Measurements from ENCODE around the gene CLPX. TPM values are rescaled to one million over a fixed set of nuclear protein-coding genes. Genes with fewer than 3 reads are reported as not detected.

Gene CLPX
- total and polyA plus RNA-seq, 9 donors, result 19.0 to 44.4 (median 41.1) TPM

GRCh38 chr15:65197337-65197645 lies 12.1 kb upstream of the CLPX start:
- Histone ChIP-seq H3K36me3 (no peaks in the 10 kb centered on the region), H3K4me3 (no peak overlapping the region), H3K4me1 (ENCODE audit: insufficient read depth) (no peaks in the 10 kb centered on the region), H3K27me3 (no peaks in the 10 kb centered on the region), H3K9me3 (no peaks in the 10 kb centered on the region), H3K27ac (no peak overlapping the region)
- TF ChIP-seq EP300 (IDR thresholded peaks at IDR 0.05) (no peak), POLR2A (IDR thresholded peaks at IDR 0.05) (no peak), CTCF (IDR thresholded peaks at IDR 0.05) (no peak)
- intact Hi-C loops (cut with DNase I), result loop anchor here in 1 of 4 donors (5.0 kb wide), 1 partner anchor 60 kb away; no protein-coding TSS in a partner anchor
- no peak for DNase-seq
- WGBS, 3 donors, result 97 to 98% (median 98%) methylated on average over 8 of the region's 8 CpGs

GRCh38 chr15:65196637-65197336 lies 11.6 kb upstream of the CLPX start:
- WGBS, 3 donors, result 92 to 97% (median 94%) methylated on average over 19 of the region's 19 CpGs
- Histone ChIP-seq H3K27ac (no peak overlapping the region), H3K4me3 (no peak overlapping the region), H3K27me3 (no peaks in the 10 kb centered on the region), H3K9me3 (no peaks in the 10 kb centered on the region), H3K36me3 (no peaks in the 10 kb centered on the region), H3K4me1 (ENCODE audit: insufficient read depth) (no peaks in the 10 kb centered on the region)
- no peak for DNase-seq
- intact Hi-C loops (cut with DNase I), result loop anchor here in 1 of 4 donors (5.0 kb wide), 1 partner anchor 61 kb away; no protein-coding TSS in a partner anchor
- TF ChIP-seq EP300 (IDR thresholded peaks at IDR 0.05) (no peak), CTCF (IDR thresholded peaks at IDR 0.05) (no peak), POLR2A (IDR thresholded peaks at IDR 0.05) (no peak)

- Histone ChIP-seq H3K4me3 (no peak overlapping the region), H3K9me3 (no peaks in the 10 kb centered on the region), H3K4me1 (ENCODE audit: insufficient read depth) (no peaks in the 10 kb centered on the region), H3K36me3 (no peaks in the 10 kb centered on the region), H3K27ac (no peak overlapping the region), H3K27me3 (no peaks in the 10 kb centered on the region)
- intact Hi-C loops (cut with DNase I), result loop anchor here in 1 of 4 donors (5.0 kb wide), 1 partner anchor 62 kb away; no protein-coding TSS in a partner anchor
- DNase-seq, result no peak
- WGBS, 3 donors, result 41 to 48% (median 46%) methylated on average over 5 of the region's 5 CpGs
- TF ChIP-seq CTCF (IDR thresholded peaks at IDR 0.05), result no peak
- TF ChIP-seq EP300 (IDR thresholded peaks at IDR 0.05), result no peak
- TF ChIP-seq POLR2A (IDR thresholded peaks at IDR 0.05), result no peak
These were observed 10.4 kb upstream of the CLPX start for GRCh38 chr15:65195548-65195923.

- Histone ChIP-seq H3K36me3 (no peaks in the 10 kb centered on the region), H3K9me3 (no peaks in the 10 kb centered on the region), H3K27ac (no peak overlapping the region), H3K27me3 (no peaks in the 10 kb centered on the region), H3K4me3 (no peak overlapping the region), H3K4me1 (ENCODE audit: insufficient read depth) (no peaks in the 10 kb centered on the region)
- no peak for DNase-seq
- TF ChIP-seq POLR2A (IDR thresholded peaks at IDR 0.05), result no peak
- no peak for TF ChIP-seq CTCF (IDR thresholded peaks at IDR 0.05)
- no peak for TF ChIP-seq EP300 (IDR thresholded peaks at IDR 0.05)
- WGBS, 3 donors, result 36 to 42% (median 40%) methylated on average over 7 of the region's 7 CpGs
- intact Hi-C loops (cut with DNase I), result loop anchor here in 1 of 4 donors (5.0 kb wide), 1 partner anchor 62 kb away; no protein-coding TSS in a partner anchor
These were observed 9.8 kb upstream of the CLPX start for GRCh38 chr15:65194826-65195547.
